Endothelial cell of umbilical vein (primary cell): Measurements from ENCODE around the gene DOCK4. TPM values are rescaled to one million over a fixed set of nuclear protein-coding genes. Genes with fewer than 3 reads are reported as not detected.

Source experiments
- BruUV-seq: library from RNA; stranded (reverse); fragments of 400-500 nt; replicated peaks from 2 replicates; lab custom pipeline; 2021; lab: Mats Ljungman, UMichigan
- CTCF ChIA-PET: fragments of 300-600, 350-600 bp; sonication (Branson Sonifier 250); formaldehyde crosslinking; loops from one replicate; lab custom pipeline; 2021; ENCODE audit warnings: antibody characterized with exemption, inconsistent platforms; lab: Charles Lee
- POLR2A ChIA-PET: fragments of 300-600, 350-600 bp; sonication (Branson Sonifier 250); formaldehyde crosslinking; loops from one replicate; lab custom pipeline; 2021; ENCODE audit warnings: antibody characterized with exemption, inconsistent platforms; lab: Charles Lee
- DNase-seq: peaks from one replicate; pipeline ENCODE4 v3.0.0-alpha.2; 2011; ENCODE audit warnings: low read depth, low spot score
- FAIRE-seq: peaks from 2 replicates; lab custom pipeline; 2011; peaks lifted over from hg19 to GRCh38; lab: Jason Lieb, UNC
- H2AFZ ChIP-seq: 2 replicates; pipeline ENCODE4 v1.6.0; 2012; ENCODE audit warnings: low read depth, low read length, control low read depth, inconsistent platforms
- H3K27ac ChIP-seq: 2 replicates; pipeline ENCODE4 v1.5.1; 2011; ENCODE audit warnings: low read depth, mild to moderate bottlenecking, control low read depth, low read length, moderate library complexity; ENCODE audit not compliant: insufficient read depth
- H3K27me3 ChIP-seq, 2 experiments: 2 replicates each; pipeline versions ENCODE4 v1.6.0 to v1.6.1; 2011; ENCODE audit warnings: low read length in 2 of 2, mixed read lengths in 1 of 2; ENCODE audit not compliant: control insufficient read depth in 2 of 2, insufficient read depth in 2 of 2
- H3K36me3 ChIP-seq, 2 experiments: 2 replicates in 1 of 2; 3 replicates in 1 of 2; pipeline ENCODE4 v1.5.1; 2011; ENCODE audit warnings: low read length in 2 of 2, mild to moderate bottlenecking in 1 of 2, moderate library complexity in 1 of 2; ENCODE audit not compliant: control insufficient read depth in 2 of 2, insufficient read depth in 2 of 2; ENCODE audit errors: extremely low read depth in 1 of 2
- H3K4me1 ChIP-seq: 3 replicates; pipeline ENCODE4 v1.5.1; 2011; ENCODE audit warnings: mild to moderate bottlenecking, low read length; ENCODE audit not compliant: control insufficient read depth, insufficient read depth; ENCODE audit errors: extremely low read depth
- H3K4me2 ChIP-seq: 2 replicates; pipeline ENCODE4 v1.6.1; 2011; ENCODE audit warnings: low read length, control low read depth, mixed read lengths; ENCODE audit not compliant: insufficient read depth
- H3K4me3 ChIP-seq, 3 experiments: fragments of 200-600 bp in 1 of 3; sonication (generic), shearing (Covaris generic) in 1 of 3; replicated peaks in 1 of 3; 2 replicates each; pipeline ENCODE4 v1.5.1; 2011 to 2016; ENCODE audit warnings: control low read depth in 3 of 3, low read length in 3 of 3, mild to moderate bottlenecking in 2 of 3, inconsistent platforms in 1 of 3, low read depth in 1 of 3, moderate library complexity in 1 of 3; ENCODE audit not compliant: insufficient read depth in 1 of 3
- H3K79me2 ChIP-seq: 2 replicates; pipeline ENCODE4 v1.6.0; 2012; ENCODE audit warnings: low read length, inconsistent platforms; ENCODE audit not compliant: control insufficient read depth, insufficient read depth
- H3K9ac ChIP-seq: replicated peaks from 2 replicates; pipeline ENCODE3; 2011; ENCODE audit warnings: low read length, control low read depth; ENCODE audit not compliant: insufficient read depth; ENCODE audit errors: extremely low read depth
- H3K9me1 ChIP-seq: replicated peaks from 3 replicates; pipeline ENCODE4 v1.6.0; 2011; ENCODE audit warnings: mild to moderate bottlenecking, low read length; ENCODE audit not compliant: control insufficient read depth, insufficient read depth; ENCODE audit errors: extremely low read depth
- H3K9me3 ChIP-seq: replicated peaks from 2 replicates; pipeline ENCODE4 v1.5.1; 2012; ENCODE audit warnings: low read length, inconsistent platforms; ENCODE audit not compliant: control insufficient read depth, insufficient read depth
- H4K20me1 ChIP-seq: replicated peaks from 2 replicates; pipeline ENCODE3; 2011; ENCODE audit warnings: mild to moderate bottlenecking, low read length; ENCODE audit not compliant: control insufficient read depth, insufficient read depth; ENCODE audit errors: extremely low read depth
- CTCF ChIP-seq, 2 donors: IDR thresholded peaks; 1 replicate in 1 of 2; 2 replicates in 1 of 2; pipeline ENCODE4 v1.5.1; 2011; ENCODE audit warnings: low read length in 2 of 2, mild to moderate bottlenecking in 2 of 2, moderate library complexity in 2 of 2, control low read depth in 1 of 2, inconsistent platforms in 1 of 2, low read depth in 1 of 2; ENCODE audit not compliant: insufficient read depth in 1 of 2; ENCODE audit errors: extremely low read depth in 1 of 2
- EZH2 ChIP-seq: IDR thresholded peaks from 2 replicates; pipeline ENCODE4 v1.6.1; 2012; ENCODE audit warnings: borderline replicate concordance, low read depth, mild to moderate bottlenecking, moderate library complexity, low read length, inconsistent platforms; ENCODE audit not compliant: severe bottlenecking
- FOS ChIP-seq: IDR thresholded peaks from 2 replicates; pipeline ENCODE4 v1.6.1; 2011; ENCODE audit warnings: mild to moderate bottlenecking, low read length, moderate library complexity, borderline replicate concordance; ENCODE audit not compliant: insufficient read depth
- GATA2 ChIP-seq: IDR thresholded peaks from 2 replicates; pipeline ENCODE4 v1.7.0; 2011; ENCODE audit warnings: low read depth, mild to moderate bottlenecking, moderate library complexity, mixed read lengths, low read length; ENCODE audit not compliant: insufficient read length, insufficient read depth
- JUN ChIP-seq: IDR thresholded peaks from 2 replicates; pipeline ENCODE4 v1.6.1; 2011; ENCODE audit warnings: borderline replicate concordance, low read depth; ENCODE audit not compliant: insufficient read length, insufficient read depth
- MAX ChIP-seq: IDR thresholded peaks from 2 replicates; pipeline ENCODE4 v1.6.1; 2011; ENCODE audit not compliant: insufficient read depth, insufficient read length
- MYC ChIP-seq: IDR thresholded peaks from one replicate; pipeline ENCODE4 v1.6.1; 2011; ENCODE audit warnings: mild to moderate bottlenecking, low read depth, low read length
- POLR2A ChIP-seq: IDR thresholded peaks from 2 replicates; pipeline ENCODE4 v1.6.1; 2012; ENCODE audit warnings: low read depth, mild to moderate bottlenecking, control low read depth, low read length
- POLR2AphosphoS5 ChIP-seq: IDR thresholded peaks from 2 replicates; pipeline ENCODE4 v1.6.1; 2012; ENCODE audit warnings: low read depth, mild to moderate bottlenecking, control low read depth, low read length, moderate library complexity; ENCODE audit not compliant: insufficient read depth
- dilution Hi-C: fragments of 300-500 bp; cut with MboI; formaldehyde crosslinking; loops from one replicate; pipeline ENCODE4 v1.15.0; 2019; ENCODE audit warnings: low sequenced_read_pairs; ENCODE audit not compliant: extremely low pct_ligation_motif_present
- intact Hi-C: fragments of 100-400 bp; cut with micrococcal nuclease; formaldehyde crosslinking; loops from one replicate; pipeline ENCODE4 v1.10.0; 2022
- polyA plus RNA-seq, 4 experiments: library from polyadenylated mRNA; depleted of rRNA in 3 of 4; stranded (reverse) in 3 of 4; unstranded in 1 of 4; fragments of >200 nt; gene quantifications; 2 replicates each; pipeline versions ENCODE4 v1.2.1 to v1.2.3, GENCODE V29; 2011 to 2012; ENCODE audit warnings: missing spikeins in 1 of 4
- total RNA-seq: library from RNA; stranded (reverse); gene quantifications from 2 replicates; pipeline ENCODE4 v1.2.3, GENCODE V29; 2021

The DOCK4 gene
- total and polyA plus RNA-seq, 2 donors (not counting 3 experiments of a cell fraction or from before 2014, with no cell fraction given), result 47.4 to 164 TPM

- intact Hi-C loops (no loop called here), dilution Hi-C loops (no loop called here)
- FAIRE-seq, result no peak
- H3K79me2 ChIP-seq, result no peaks in the 10 kb centered on the region
- H4K20me1 ChIP-seq, result no peaks in the 10 kb centered on the region
- peaks cover 10% of the 10 kb centered on the region for H3K9me3 ChIP-seq
- peaks cover 37 to 38% of the 10 kb centered on the region in 2 experiments for H3K36me3 ChIP-seq
- ChIA-PET POLR2A (no interaction called here), CTCF (no interaction called here)
- no peak overlapping the region for H3K27ac ChIP-seq
- no peak overlapping the region for H2AFZ ChIP-seq
- no peak overlapping the region for H3K9ac ChIP-seq
- TF ChIP-seq EZH2 (no peak), GATA2 (no peak), MAX (no peak), POLR2AphosphoS5 (no peak), MYC (no peak), FOS (no peak)
- no peaks in the 10 kb centered on the region for H3K4me1 ChIP-seq
- no peaks in the 10 kb centered on the region for H3K27me3 ChIP-seq
- BruUV-seq, result no TSS peak
- H3K9me1 ChIP-seq, result no peaks in the 10 kb centered on the region
- DNase-seq, result no peak
- H3K4me3 ChIP-seq, result no peak overlapping the region
- H3K4me2 ChIP-seq, result no peak overlapping the region
These were observed 263.6 kb downstream of the DOCK4 start for GRCh38 chr7:111942450-111943081.

- no peaks in the 10 kb centered on the region for H3K9me1 ChIP-seq
- H3K27ac ChIP-seq, result no peak overlapping the region
- POLR2A ChIA-PET, result no interaction called here
- H2AFZ ChIP-seq, result no peak overlapping the region
- peaks cover under 1% of the 10 kb centered on the region for H3K4me1 ChIP-seq
- BruUV-seq, result no TSS peak
- dilution Hi-C loops, result no loop called here
- DNase-seq, result no peak
- peaks cover 29 to 37% of the 10 kb centered on the region in 2 experiments for H3K36me3 ChIP-seq
- H4K20me1 ChIP-seq, result no peaks in the 10 kb centered on the region
- no peak overlapping the region for H3K4me2 ChIP-seq
- H3K9me3 ChIP-seq, result no peaks in the 10 kb centered on the region
- CTCF ChIA-PET, result no interaction called here
- no peak for FAIRE-seq
- H3K9ac ChIP-seq, result no peak overlapping the region
- H3K4me3 ChIP-seq, result no peak overlapping the region
- intact Hi-C loops, result no loop called here
- TF ChIP-seq POLR2AphosphoS5 (no peak), MYC (no peak), EZH2 (no peak), JUN (no peak), MAX (no peak), GATA2 (no peak), FOS (no peak), POLR2A (no peak), CTCF (IDR thresholded peaks at IDR 0.05; ENCODE audit: extremely low read depth in 1 of 2, insufficient read depth in 1 of 2, low read depth in 1 of 2, low read length in 2 of 2) (no peak)
- H3K79me2 ChIP-seq, result no peaks in the 10 kb centered on the region
- no peaks in the 10 kb centered on the region for H3K27me3 ChIP-seq
These were observed 269.0 kb downstream of the DOCK4 start for GRCh38 chr7:111937163-111937562.
